Mesenchymal stem cell (in vitro differentiated cells and primary cell): Measurements from ENCODE around the gene CPLX1.
"Not testable (repeated sequence)": the region's sequence is repeated elsewhere in the genome, so short reads cannot be mapped to it uniquely, and the experiment has no call there.

Source experiments
- DNase-seq: peaks from one replicate; pipeline ENCODE4 v3.0.0-alpha.2; 2013
- H2AFZ ChIP-seq: one replicate; pipeline ENCODE4 v1.6.1; 2013; ENCODE audit warnings: low read depth, mild to moderate bottlenecking, control low read depth, inconsistent platforms, low read length, moderate library complexity
- H2AK5ac ChIP-seq: 2 replicates; pipeline ENCODE4 v1.6.1; 2013; ENCODE audit warnings: low read length, moderate library complexity, mild to moderate bottlenecking, inconsistent platforms; ENCODE audit not compliant: severe bottlenecking
- H2BK120ac ChIP-seq: one replicate; pipeline ENCODE4 v1.6.1; 2013; ENCODE audit warnings: low read depth, mild to moderate bottlenecking, inconsistent platforms, low read length, moderate library complexity
- H2BK12ac ChIP-seq, 2 experiments: one replicate each; pipeline ENCODE4 v1.6.1; 2013; ENCODE audit warnings: inconsistent platforms in 2 of 2, low read length in 2 of 2, mild to moderate bottlenecking in 2 of 2, moderate library complexity in 2 of 2, control low read depth in 1 of 2
- H2BK15ac ChIP-seq: one replicate; pipeline ENCODE4 v1.6.1; 2013; ENCODE audit warnings: mild to moderate bottlenecking, low read depth, inconsistent platforms; ENCODE audit not compliant: poor library complexity, severe bottlenecking
- H2BK5ac ChIP-seq: 2 replicates; pipeline ENCODE4 v1.6.1; 2013; ENCODE audit warnings: low read depth, mild to moderate bottlenecking, low read length, control low read depth, inconsistent platforms; ENCODE audit not compliant: poor library complexity, severe bottlenecking
- H3K14ac ChIP-seq, 2 experiments: one replicate each; pipeline ENCODE4 v1.6.1; 2013; ENCODE audit warnings: inconsistent platforms in 2 of 2, low read length in 2 of 2, control low read depth in 1 of 2, mild to moderate bottlenecking in 1 of 2, moderate library complexity in 1 of 2
- H3K18ac ChIP-seq, 2 experiments: one replicate each; pipeline ENCODE4 v1.6.1; 2013; ENCODE audit warnings: inconsistent platforms in 2 of 2, low read length in 2 of 2, control low read depth in 1 of 2, low read depth in 1 of 2, mild to moderate bottlenecking in 1 of 2
- H3K23ac ChIP-seq, 2 experiments: one replicate each; pipeline ENCODE4 v1.6.1; 2013; ENCODE audit warnings: inconsistent platforms in 2 of 2, low read length in 2 of 2, mild to moderate bottlenecking in 2 of 2, moderate library complexity in 2 of 2, control low read depth in 1 of 2
- H3K27ac ChIP-seq: 2 replicates; pipeline ENCODE4 v1.5.1; 2013; ENCODE audit warnings: mild to moderate bottlenecking, moderate library complexity, low read length, control low read depth, inconsistent platforms; ENCODE audit not compliant: poor library complexity, severe bottlenecking
- H3K27me3 ChIP-seq, 2 experiments: 2 replicates each; pipeline versions ENCODE4 v1.6.1 to v1.7.0; 2013; ENCODE audit warnings: low read length in 2 of 2, mild to moderate bottlenecking in 2 of 2, moderate library complexity in 2 of 2, control low read depth in 1 of 2, inconsistent platforms in 1 of 2; ENCODE audit not compliant: control insufficient read depth in 1 of 2, insufficient read depth in 1 of 2
- H3K36me3 ChIP-seq, 2 experiments: 2 replicates each; pipeline versions ENCODE4 v1.6.1 to v1.7.0; 2013; ENCODE audit warnings: low read length in 2 of 2, control low read depth in 1 of 2, inconsistent platforms in 1 of 2, low read depth in 1 of 2, mild to moderate bottlenecking in 1 of 2; ENCODE audit not compliant: insufficient read depth in 2 of 2, control insufficient read depth in 1 of 2
- H3K4ac ChIP-seq, 2 experiments: one replicate each; pipeline ENCODE4 v1.6.1; 2013; ENCODE audit warnings: inconsistent platforms in 2 of 2, low read length in 2 of 2, mild to moderate bottlenecking in 2 of 2, moderate library complexity in 2 of 2, control low read depth in 1 of 2, low read depth in 1 of 2
- H3K4me1 ChIP-seq: 2 replicates; pipeline ENCODE4 v1.6.1; 2013; ENCODE audit warnings: low read depth, low read length, control low read depth; ENCODE audit not compliant: control insufficient read depth, insufficient read depth
- H3K4me2 ChIP-seq: 2 replicates; pipeline ENCODE4 v1.6.1; 2013; ENCODE audit warnings: low read length, mild to moderate bottlenecking, inconsistent platforms; ENCODE audit not compliant: poor library complexity, severe bottlenecking
- H3K4me3 ChIP-seq, 2 experiments: 2 replicates each; pipeline versions ENCODE4 v1.5.1 to v1.7.0; 2013; ENCODE audit warnings: low read length in 2 of 2, mild to moderate bottlenecking in 2 of 2, control low read depth in 1 of 2, low read depth in 1 of 2; ENCODE audit not compliant: insufficient read depth in 1 of 2
- H3K79me1 ChIP-seq: replicated peaks from 2 replicates; pipeline ENCODE4 v1.6.1; 2013; ENCODE audit warnings: mild to moderate bottlenecking, control low read depth, low read length, inconsistent platforms; ENCODE audit not compliant: poor library complexity, severe bottlenecking
- H3K9ac ChIP-seq: 2 replicates; pipeline ENCODE4 v1.7.0; 2013; ENCODE audit warnings: mild to moderate bottlenecking, low read length, moderate library complexity
- H3K9me3 ChIP-seq: 2 replicates; pipeline ENCODE4 v1.7.0; 2013; ENCODE audit warnings: mild to moderate bottlenecking, low read length; ENCODE audit not compliant: control insufficient read depth
- H4K8ac ChIP-seq: one replicate; pipeline ENCODE4 v1.6.1; 2013; ENCODE audit warnings: inconsistent platforms, mild to moderate bottlenecking, low read length, moderate library complexity
- H4K91ac ChIP-seq: one replicate; pipeline ENCODE4 v1.6.1; 2013; ENCODE audit warnings: mild to moderate bottlenecking, low read length, inconsistent platforms
- WGBS: methylation state at CpG from one replicate; pipeline ENCODE4 v1.1.7; 2013; ENCODE audit warnings: mixed read lengths; 5-methylcytosine and 5-hydroxymethylcytosine counted together

CPLX1 gene

DNA sequence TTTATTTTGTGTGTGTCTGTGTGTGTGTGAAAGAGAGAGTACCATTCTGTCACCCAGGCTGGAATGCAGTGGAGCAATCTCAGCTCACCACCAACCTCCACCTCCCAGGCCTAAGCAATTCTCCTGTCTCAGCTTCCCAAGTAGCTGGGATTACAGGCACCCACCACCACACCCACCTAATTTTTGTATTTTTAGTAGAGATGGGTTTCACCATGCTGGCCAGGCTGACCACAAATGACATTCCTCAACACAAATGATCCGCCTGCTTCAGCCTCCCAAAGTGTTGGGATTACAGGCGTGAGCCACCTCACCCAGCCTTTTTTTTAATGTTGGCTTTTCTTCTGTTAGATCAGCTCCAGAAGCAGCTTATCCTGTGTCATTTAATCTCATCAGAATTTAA, 50.4 kb downstream of the CPLX1 start:
- not testable (repeated sequence) for H4K8ac ChIP-seq, H3K27ac ChIP-seq, H2BK15ac ChIP-seq, H3K4me2 ChIP-seq, H3K9ac ChIP-seq, DNase-seq, H3K4ac ChIP-seq, H3K9me3 ChIP-seq, H2BK5ac ChIP-seq, H3K14ac ChIP-seq, H3K79me1 ChIP-seq, H2AFZ ChIP-seq, H2BK120ac ChIP-seq, H3K23ac ChIP-seq, H2BK12ac ChIP-seq, H4K91ac ChIP-seq, H3K27me3 ChIP-seq, H3K4me3 ChIP-seq, H2AK5ac ChIP-seq, H3K18ac ChIP-seq
- 100% methylated on average over 2 of the region's 2 CpGs for WGBS
- H3K36me3 ChIP-seq = peaks cover 66 to 76% of the 10 kb centered on the region in 2 experiments
- peaks cover 34% of the 10 kb centered on the region for H3K4me1 ChIP-seq

DNA sequence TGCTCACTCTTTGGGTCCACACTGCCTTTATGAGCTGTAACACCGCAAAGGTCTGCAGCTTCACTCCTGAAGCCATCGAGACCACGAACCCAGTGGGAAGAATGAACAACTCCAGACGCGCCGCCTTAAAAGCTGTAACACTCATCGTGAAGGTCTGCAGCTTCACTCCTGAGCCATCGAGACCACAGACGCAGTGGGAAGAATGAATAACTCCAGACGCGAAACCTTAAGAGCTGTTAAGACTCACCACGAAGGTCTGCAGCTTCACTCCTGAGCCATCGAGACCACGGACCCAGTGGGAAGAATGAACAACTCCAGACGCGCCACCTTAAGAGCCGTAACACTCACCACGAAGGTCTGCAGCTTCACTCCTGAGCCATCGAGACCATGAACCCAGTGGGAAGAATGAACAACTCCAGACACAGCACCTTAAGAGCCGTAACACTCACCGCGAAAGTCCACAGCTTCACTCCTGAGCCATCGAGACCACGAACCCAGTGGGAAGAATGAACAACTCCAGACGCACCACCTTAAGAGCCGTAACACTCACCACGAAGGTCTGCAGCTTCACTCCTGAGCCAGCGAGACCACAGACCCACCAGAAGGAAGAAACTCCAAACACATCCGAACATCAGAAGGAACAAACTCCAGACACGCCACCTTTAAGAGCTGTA, 51.4 kb downstream of the CPLX1 start:
- 97% methylated on average over 28 of the region's 30 CpGs for WGBS
- not testable (repeated sequence) for H3K18ac ChIP-seq, H3K27me3 ChIP-seq, H3K9me3 ChIP-seq, H3K14ac ChIP-seq, H3K9ac ChIP-seq, H3K27ac ChIP-seq, H3K23ac ChIP-seq, H3K4me2 ChIP-seq, H3K79me1 ChIP-seq, H3K4ac ChIP-seq, H4K91ac ChIP-seq, H2BK120ac ChIP-seq, H2AK5ac ChIP-seq, H2BK5ac ChIP-seq, H4K8ac ChIP-seq, H3K4me3 ChIP-seq, H2BK15ac ChIP-seq, DNase-seq, H2AFZ ChIP-seq, H2BK12ac ChIP-seq
- Histone ChIP-seq H3K36me3 (peaks cover 69 to 76% of the 10 kb centered on the region in 2 experiments), H3K4me1 (peaks cover 28% of the 10 kb centered on the region)

DNA sequence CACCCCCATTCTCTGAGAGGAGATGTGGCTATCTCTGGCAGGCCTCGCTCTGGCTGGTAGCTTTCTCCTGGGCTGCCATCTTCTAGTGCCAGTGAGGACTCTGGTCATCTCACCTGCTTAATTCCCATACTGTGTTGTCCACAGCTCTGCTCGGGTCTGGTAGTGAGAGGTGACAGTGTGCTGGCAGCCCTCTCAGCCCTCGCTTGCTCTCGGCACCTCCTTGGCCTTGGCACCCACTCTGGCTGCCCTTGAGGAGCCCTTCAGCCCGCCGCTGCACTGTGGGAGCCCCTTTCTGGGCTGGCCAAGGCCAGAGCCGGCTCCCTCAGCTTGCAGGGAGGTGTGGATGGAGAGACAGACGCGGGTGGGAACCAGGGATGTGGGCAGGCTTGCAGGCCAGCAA, 52.7 kb downstream of the CPLX1 start:
- Histone ChIP-seq H2AK5ac (no peak overlapping the region), H3K9me3 (no peaks in the 10 kb centered on the region), H3K23ac (no peak overlapping the region), H3K79me1 (peaks cover 2% of the 10 kb centered on the region), H3K18ac (no peak overlapping the region), H2BK5ac (no peak overlapping the region), H3K14ac (no peak overlapping the region), H4K91ac (no peak overlapping the region), H2BK120ac (no peak overlapping the region), H2BK15ac (no peak overlapping the region), H3K9ac (peak overlapping the region; percentile 26), H2AFZ (no peak overlapping the region), H3K27me3 (no peaks in the 10 kb centered on the region), H3K36me3 (peaks cover 66 to 77% of the 10 kb centered on the region in 2 experiments), H2BK12ac (no peak overlapping the region), H4K8ac (no peak overlapping the region), H3K4me1 (peaks cover 26% of the 10 kb centered on the region), H3K4ac (no peak overlapping the region), H3K4me2 (no peak overlapping the region), H3K27ac (no peak overlapping the region), H3K4me3 (no peak overlapping the region)
- 99% methylated on average over 7 of the region's 9 CpGs for WGBS
- no peak for DNase-seq

GRCh38 chr4:772776-773175, 53.2 kb downstream of the CPLX1 start:
- Histone ChIP-seq H3K27me3 (no peaks in the 10 kb centered on the region), H3K4me1 (peaks cover 26% of the 10 kb centered on the region), H2BK12ac (no peak overlapping the region), H3K14ac (no peak overlapping the region), H2BK5ac (no peak overlapping the region), H3K18ac (no peak overlapping the region), H3K79me1 (peaks cover 2% of the 10 kb centered on the region), H2BK120ac (no peak overlapping the region), H4K91ac (no peak overlapping the region), H3K4ac (no peak overlapping the region), H3K36me3 (peaks cover 69 to 77% of the 10 kb centered on the region in 2 experiments), H2AK5ac (no peak overlapping the region), H2BK15ac (no peak overlapping the region), H4K8ac (no peak overlapping the region), H2AFZ (no peak overlapping the region), H3K23ac (peak overlapping the region in 1 of 2 experiments; percentile 50), H3K9ac (peak overlapping the region; percentile 26), H3K4me2 (no peak overlapping the region), H3K4me3 (no peak overlapping the region), H3K27ac (no peak overlapping the region), H3K9me3 (no peaks in the 10 kb centered on the region)
- DNase-seq = no peak
- 95% methylated on average over 8 of the region's 8 CpGs for WGBS
